ENCODE results near the gene REX1BD. TPM values are rescaled to one million over a fixed set of nuclear protein-coding genes. Genes with fewer than 3 reads are reported as not detected.
A peak's percentile ranks its signal among the peaks of the same experiment; 100 is the strongest.

Gene REX1BD
- total RNA-seq, 1 donor from 2014 or later, result 47.4 TPM

DNA sequence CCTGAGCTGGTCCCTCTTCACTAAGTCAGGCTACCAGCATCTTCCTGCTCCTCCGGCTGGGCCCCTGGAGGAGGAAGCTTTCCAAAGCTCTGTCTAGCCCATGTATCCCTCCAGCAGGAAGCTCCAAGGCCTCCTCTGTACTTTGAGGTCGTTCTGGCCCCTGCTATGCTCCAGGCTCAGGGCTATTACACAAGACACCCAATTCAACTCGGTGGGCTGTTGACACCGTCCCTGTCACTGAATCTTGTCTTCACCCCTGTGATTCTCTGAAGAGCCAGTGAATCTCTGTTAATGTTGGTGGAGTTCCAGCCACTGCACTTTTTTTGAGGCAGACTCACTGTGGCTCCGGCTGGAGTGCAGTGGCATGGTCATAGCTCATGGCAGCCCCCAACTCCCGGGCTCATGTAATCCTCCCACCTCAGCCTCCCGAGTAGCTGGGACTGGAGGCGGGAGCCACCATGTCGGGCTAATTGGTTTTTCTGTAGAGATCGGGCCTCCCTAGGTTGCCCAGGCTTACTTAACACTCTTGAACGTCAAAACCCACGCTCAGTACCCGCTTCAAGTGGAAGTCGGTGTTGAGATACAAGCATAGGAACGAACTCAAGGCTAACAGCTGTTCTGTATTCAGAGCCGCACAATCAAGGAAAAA lies 512 bp upstream of the REX1BD start:
- DNase-seq (ENCODE audit: low read depth) (no peak), FAIRE-seq (no peak)
- peaks cover 5% of the 10 kb centered on the region for H3K27me3 Mint-ChIP-seq (ENCODE audit: low read depth, unreplicated experiment)
- H3K9me3 Mint-ChIP-seq (ENCODE audit: unreplicated experiment), result no peaks in the 10 kb centered on the region
- peak overlapping the region; percentile 80 for H3K27ac Mint-ChIP-seq (ENCODE audit: unreplicated experiment)
- no peak for TF ChIP-seq EZH2 (IDR thresholded peaks at IDR 0.05; ENCODE audit: insufficient read depth, low read length)
- no peak for TF ChIP-seq CTCF (IDR thresholded peaks at IDR 0.05; ENCODE audit: insufficient read depth, low read depth, low read length)
- Histone ChIP-seq H3K27me3 (ENCODE audit: insufficient read depth, low read length) (no peaks in the 10 kb centered on the region), H3K36me3 (ENCODE audit: insufficient read depth, low read length) (no peaks in the 10 kb centered on the region), H3K4me3 (ENCODE audit: insufficient read depth, low read depth, low read length) (peak overlapping the region; percentile 74), H3K9me3 (ENCODE audit: insufficient read depth, low read depth, low read length) (no peaks in the 10 kb centered on the region), H3K27ac (ENCODE audit: low read depth, low read length) (peak overlapping the region; percentile 20), H2AFZ (ENCODE audit: low read depth, low read length) (peak overlapping the region; percentile 73), H3K9ac (ENCODE audit: low read length) (peak overlapping the region; percentile 77), H4K20me1 (ENCODE audit: insufficient read depth, low read length) (peaks cover 23% of the 10 kb centered on the region), H3K4me1 (ENCODE audit: insufficient read depth, low read length) (peaks cover 10% of the 10 kb centered on the region), H3K4me2 (ENCODE audit: low read length) (peak overlapping the region; percentile 93), H3K79me2 (ENCODE audit: insufficient read depth, low read length) (no peaks in the 10 kb centered on the region)
- no peaks in the 10 kb centered on the region for H3K36me3 Mint-ChIP-seq (ENCODE audit: low read depth, unreplicated experiment)
- H3K4me3 Mint-ChIP-seq (ENCODE audit: unreplicated experiment), result peak overlapping the region; percentile 86
- peaks cover 6% of the 10 kb centered on the region for H3K4me1 Mint-ChIP-seq (ENCODE audit: low read depth, unreplicated experiment)

DNA sequence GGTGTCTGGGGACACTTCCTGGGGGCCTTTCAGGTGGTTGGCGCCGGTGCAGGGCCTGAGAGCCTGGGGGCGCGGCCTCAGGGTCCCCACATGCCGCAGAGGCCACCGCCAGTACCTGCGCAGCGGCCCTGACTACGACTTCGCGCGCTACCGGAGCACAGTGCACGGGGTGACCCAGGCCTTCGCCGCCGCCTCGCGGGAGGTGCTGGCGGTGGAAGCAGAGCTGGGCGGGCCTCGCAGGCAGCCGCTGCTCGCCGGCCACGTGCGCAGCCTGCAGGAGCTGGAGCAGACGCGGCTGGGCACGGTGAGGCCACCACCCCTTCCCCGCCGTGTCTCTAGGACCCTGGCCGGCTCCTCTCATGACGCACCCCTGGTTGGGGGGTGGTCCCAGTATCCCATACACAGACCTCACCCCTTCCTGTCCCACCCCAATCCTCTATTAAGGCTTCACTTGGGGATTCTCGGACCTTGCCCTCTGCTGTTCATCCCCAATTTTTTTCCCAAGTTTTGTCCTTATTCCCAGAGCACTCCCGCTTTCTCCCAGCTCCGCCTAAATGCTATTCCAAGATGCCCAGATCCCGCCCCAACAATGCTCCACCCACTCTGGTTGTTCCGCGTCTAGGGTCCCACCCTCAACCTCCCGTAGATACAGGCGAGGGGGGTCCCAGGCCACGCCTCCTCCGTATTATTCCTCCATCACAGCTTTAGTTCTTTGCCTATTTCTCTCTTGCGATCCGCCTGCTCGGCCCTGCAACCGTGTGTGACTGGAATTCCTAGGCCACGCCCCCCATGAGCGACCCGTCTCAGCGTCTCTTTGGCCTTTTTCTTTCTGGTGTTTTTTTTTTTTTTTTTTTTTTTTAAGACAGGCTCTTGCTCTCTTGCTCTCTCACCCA lies 1.0 kb downstream of the REX1BD start:
- Histone ChIP-seq H4K20me1 (ENCODE audit: insufficient read depth, low read length) (peaks cover 30% of the 10 kb centered on the region), H3K9me3 (ENCODE audit: insufficient read depth, low read depth, low read length) (no peaks in the 10 kb centered on the region), H3K79me2 (ENCODE audit: insufficient read depth, low read length) (no peaks in the 10 kb centered on the region), H3K27ac (ENCODE audit: low read depth, low read length) (peak overlapping the region; percentile 63), H3K27me3 (ENCODE audit: insufficient read depth, low read length) (no peaks in the 10 kb centered on the region), H3K4me2 (ENCODE audit: low read length) (peak overlapping the region; percentile 93), H3K4me3 (ENCODE audit: insufficient read depth, low read depth, low read length) (peak overlapping the region; percentile 74), H2AFZ (ENCODE audit: low read depth, low read length) (peak overlapping the region; percentile 73), H3K36me3 (ENCODE audit: insufficient read depth, low read length) (no peaks in the 10 kb centered on the region), H3K9ac (ENCODE audit: low read length) (peak overlapping the region; percentile 77), H3K4me1 (ENCODE audit: insufficient read depth, low read length) (peaks cover 16% of the 10 kb centered on the region)
- no peaks in the 10 kb centered on the region for H3K36me3 Mint-ChIP-seq (ENCODE audit: low read depth, unreplicated experiment)
- H3K4me1 Mint-ChIP-seq (ENCODE audit: low read depth, unreplicated experiment), result peaks cover 10% of the 10 kb centered on the region
- H3K27me3 Mint-ChIP-seq (ENCODE audit: low read depth, unreplicated experiment), result peaks cover under 1% of the 10 kb centered on the region
- no peaks in the 10 kb centered on the region for H3K9me3 Mint-ChIP-seq (ENCODE audit: unreplicated experiment)
- FAIRE-seq (no peak), DNase-seq (ENCODE audit: low read depth) (peak; percentile 46)
- peak overlapping the region; percentile 86 for H3K4me3 Mint-ChIP-seq (ENCODE audit: unreplicated experiment)
- TF ChIP-seq EZH2 (IDR thresholded peaks at IDR 0.05; ENCODE audit: insufficient read depth, low read length) (no peak), CTCF (IDR thresholded peaks at IDR 0.05; ENCODE audit: insufficient read depth, low read depth, low read length) (no peak)
- peak overlapping the region; percentile 84 for H3K27ac Mint-ChIP-seq (ENCODE audit: unreplicated experiment)

Data from astrocyte (in vitro differentiated cells and primary cell).